ENCODE results near the gene BPI.
"Not testable (repeated sequence)": the region's sequence is repeated elsewhere in the genome, so short reads cannot be mapped to it uniquely, and the experiment has no call there.

BPI gene

DNA sequence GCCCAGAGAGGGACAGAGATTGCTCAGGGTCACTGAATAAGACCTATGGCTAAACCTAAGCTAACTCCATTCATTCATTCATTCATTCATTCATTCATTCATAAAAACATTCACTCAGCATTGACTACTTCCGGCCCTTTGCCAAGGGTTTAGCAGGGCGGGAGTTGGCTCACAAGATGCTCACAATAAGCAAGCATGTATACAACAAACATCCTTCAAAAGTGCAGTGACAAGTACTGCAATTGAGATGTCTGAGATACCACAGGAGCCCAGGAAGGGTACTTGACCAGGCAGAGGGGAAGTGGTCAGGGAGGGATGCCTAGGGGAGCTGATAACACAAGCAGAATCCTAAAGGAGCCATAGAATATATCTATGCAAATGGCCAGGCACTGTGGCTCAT lies 25.2 kb upstream of the BPI start:
- no peak for DNase-seq

DNA sequence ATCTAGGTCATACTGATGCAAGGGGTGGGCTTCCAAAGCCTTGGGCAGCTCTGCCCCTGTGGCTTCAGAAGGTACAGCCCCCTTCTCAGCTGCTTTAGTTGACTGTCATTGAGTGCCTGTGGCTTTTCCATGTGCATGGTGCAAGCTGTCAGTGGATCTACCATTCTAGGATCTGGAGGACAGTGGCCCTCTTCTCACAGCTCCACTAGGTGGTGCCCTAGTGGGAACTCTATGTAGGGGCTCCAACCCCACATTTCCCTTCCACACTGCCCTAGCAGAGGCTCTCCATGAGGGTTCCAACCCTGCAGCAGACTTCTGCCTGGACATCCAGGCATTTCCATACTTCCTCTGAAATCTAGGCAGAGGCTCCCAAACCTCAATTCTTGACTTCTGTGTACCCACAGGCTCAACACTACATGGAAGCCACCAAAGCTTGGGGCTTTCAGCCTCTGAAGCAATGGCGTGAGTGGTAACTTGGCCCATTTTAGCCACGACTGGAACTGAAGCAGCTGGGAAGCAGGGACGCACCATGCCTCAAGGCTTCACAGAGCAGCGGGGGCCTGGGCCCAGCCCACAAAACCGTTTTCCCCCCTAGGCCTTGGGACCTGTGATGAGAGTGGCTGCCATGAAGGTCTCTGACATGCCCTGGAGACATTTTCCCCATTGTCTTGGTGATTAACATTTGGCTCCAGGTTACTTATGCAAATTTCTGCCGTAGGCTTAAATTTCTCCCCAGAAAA lies 22.6 kb upstream of the BPI start:
- DNase-seq: not testable (repeated sequence)

DNA sequence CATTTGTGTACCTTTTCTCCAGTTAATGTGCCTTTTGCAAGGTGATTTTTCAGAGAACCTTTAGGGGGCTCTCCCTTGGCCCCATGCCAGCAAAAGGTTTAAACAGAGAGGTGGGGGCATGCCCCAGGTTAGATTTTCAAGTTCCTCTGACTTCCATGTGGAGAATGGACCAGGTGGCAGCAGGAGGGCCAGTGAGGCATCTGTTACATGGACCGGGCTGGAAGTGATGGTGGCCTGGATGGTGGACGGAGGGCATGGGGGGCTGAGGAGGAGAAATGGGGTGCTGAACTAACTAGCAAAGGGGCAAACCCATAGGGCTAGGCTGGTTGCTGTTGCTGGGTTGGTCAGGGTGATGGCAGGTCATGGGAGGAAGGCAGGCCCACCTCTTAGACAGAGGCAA lies 20.7 kb upstream of the BPI start:
- DNase-seq: no peak

DNA sequence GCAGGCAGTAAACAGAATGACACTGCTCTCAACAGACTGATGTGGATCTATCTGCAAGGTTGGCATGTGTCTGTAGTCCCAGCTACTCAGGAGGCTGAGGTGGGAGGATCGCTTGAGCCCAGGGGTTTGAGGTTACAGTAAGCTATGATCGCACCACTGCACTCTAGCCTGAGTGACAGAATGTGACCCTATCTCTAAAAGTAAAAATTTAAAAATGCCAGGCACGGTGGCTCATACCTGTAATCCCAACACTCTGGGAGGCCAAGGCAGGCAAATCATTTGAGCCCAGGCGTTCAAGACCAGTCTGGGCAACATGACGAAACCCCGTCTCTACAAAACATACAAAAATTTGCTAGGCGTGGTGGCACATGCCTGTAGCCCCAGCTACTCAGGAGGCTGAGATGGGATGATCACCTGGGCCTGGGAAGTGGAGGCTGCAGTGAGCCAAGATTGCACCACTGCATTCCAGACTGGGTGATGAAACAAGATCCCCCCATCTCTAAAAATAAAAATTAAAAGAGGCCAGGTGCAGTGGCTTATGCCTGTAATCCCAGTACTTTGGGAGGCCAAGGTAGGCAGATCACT lies 19.8 kb upstream of the BPI start:
- DNase-seq: not testable (repeated sequence)

DNA sequence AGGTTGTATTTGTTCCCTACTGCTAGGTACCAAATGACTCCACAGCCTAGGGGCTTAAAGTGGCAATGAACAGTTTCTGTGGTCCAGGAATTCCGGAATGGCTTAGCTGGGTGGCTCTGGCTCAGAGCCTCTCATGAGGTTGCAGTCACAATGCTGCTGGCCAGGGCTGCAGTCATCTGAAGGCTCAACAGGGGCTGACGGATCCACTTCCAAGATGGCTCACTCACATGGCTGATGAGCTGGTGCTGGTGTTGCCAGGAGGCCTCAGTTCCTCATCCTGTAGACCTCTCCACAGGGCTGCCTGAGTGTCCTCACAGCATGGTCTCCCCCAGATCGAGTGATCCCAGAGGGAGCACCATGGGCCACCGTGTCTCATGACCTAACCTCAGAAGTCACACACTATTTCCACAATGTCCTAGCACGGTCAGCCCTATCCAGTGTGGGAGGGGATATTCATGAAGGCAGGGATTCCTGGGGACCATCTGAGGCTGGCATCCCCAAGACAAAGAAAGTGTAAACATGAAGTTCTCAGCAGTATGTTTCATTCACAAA lies 19.0 kb upstream of the BPI start:
- DNase-seq: no peak

DNA sequence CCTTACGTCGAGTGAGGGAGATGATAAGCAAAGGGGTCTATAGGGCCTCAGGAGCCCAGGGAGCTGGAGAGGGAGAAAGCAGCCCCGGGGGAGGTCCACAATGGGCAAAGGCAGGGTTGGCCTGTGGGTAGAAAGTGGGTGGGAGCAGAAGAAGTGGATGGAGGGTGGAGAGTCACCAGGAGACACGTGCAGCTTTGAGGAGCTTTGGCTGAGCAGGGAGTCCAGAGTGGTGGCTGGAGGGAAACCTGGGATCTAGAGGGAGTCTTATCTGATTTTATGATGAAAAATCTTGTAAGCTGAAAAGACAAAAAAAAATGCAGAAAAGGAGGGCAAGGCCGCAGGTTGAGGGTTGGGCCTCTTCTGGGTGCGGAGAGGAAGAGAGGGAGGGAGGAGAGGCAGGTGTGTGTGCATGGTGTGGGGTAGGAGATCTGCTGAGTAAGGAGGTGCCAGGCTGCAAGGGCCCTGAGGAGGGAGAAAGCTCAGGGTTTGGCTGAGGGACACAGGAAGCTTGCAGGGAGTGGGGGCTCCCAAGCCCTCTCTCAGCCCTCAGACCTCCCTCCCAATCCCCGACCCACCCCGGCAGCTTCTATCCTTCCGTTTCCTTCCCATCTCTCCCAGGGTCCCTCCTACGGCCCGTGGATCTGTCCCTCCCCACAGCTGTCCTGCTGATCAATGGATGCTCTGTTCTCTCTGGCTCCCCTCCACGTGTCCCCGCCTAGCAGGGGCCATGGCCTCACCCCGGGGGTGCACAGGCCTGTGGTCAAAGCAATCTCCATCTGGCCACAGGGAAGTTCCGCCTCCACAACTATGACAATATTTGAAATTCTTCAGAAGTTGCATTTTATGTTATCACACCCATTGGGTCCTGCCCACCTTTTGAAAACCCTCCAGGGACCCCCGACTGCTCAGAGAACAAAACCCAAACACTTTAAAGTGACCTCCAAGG lies 17.1 kb upstream of the BPI start:
- no peak for DNase-seq

DNA sequence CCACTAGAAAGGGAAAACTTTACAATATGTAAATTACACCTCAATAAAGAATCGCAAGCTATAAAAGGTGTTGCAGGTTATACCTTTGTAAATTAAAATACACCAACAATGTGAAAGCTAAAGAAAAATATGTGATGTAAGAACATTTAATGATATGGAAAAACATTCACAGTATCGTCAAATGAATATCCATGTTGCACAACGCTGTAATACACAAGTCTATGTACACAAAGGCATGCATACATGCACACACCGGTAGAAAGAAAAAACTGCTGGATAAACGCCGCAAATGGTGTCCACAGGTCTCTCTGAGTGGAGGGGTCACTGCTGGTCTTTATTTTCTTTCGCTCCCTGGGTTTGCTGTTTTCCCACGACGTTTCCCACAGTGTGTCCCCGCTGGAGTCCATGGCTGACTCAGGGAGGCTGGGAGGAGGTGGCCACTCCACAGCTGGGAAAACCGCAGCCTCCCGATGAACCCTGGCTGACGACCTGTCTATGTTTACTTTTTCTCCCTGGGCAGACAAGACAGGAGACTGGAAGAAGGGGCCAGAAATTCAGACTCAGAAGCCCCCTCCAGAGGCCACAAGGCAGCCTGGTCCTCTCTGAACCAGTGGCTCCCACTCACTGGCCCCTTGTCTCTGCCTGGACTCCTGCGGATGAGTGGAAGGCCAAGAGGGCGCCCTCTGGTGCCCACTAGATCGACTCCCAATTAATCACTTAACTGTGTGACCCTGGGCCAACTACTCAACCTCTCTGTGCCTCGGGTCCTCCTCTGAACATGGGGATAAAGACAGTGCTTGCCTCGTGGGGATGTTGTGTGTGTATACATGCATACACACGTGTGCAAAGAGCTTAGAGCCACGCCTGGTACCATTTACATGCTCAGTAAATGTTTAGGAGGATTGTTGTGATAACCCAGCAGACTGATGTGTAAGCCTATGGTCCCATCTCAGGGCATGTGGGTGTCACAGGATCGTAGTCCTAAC lies 12.8 kb upstream of the BPI start:
- DNase-seq: no peak

DNA sequence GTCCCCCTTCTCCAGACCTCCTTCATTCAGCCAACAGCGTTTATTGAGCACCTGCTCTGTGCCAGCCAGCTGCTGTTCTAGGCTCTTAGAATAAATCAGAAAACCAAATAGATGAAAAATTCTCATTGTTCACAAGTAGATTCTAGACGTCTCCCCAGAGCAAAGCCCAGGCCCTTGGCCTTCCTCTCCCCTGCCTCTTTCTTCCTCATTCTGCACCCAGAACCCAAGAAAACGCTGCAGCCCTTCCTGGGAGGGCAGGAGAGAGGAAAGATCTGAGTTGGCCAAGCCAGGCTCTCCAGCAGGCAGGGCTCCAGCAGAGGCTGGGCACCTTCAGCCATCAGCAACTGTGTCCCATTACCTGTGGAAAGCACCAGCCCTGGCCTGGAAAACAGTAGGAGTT lies 12.0 kb upstream of the BPI start:
- no peak for DNase-seq

DNA sequence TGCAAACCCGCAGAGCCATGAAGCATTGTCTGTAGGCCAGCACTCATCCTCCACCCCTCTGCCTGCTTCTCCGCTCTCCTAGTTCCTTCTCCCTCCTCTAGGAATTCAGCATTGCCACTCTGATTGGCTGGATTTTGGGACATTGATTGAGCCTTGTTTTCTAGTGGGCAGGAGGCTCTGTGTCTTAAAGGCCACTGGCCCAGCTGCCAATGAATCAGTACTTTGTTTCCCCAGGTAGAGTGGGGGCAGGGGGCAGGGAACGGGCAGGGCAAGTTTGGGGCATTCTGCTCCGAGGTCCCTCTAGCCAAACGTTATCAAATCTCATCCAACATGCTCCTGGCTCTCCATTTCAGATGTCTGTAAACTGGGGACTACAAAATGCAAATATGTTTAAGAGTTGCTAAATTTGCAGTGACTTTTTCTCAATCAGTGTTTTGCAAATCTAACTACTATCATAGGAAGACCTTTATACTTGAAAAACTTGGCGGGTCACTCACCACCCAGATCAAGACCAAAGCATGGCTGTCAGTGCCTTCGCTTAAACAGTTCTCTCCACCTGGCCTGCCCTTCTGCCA lies 10.4 kb upstream of the BPI start:
- no peak for DNase-seq

DNA sequence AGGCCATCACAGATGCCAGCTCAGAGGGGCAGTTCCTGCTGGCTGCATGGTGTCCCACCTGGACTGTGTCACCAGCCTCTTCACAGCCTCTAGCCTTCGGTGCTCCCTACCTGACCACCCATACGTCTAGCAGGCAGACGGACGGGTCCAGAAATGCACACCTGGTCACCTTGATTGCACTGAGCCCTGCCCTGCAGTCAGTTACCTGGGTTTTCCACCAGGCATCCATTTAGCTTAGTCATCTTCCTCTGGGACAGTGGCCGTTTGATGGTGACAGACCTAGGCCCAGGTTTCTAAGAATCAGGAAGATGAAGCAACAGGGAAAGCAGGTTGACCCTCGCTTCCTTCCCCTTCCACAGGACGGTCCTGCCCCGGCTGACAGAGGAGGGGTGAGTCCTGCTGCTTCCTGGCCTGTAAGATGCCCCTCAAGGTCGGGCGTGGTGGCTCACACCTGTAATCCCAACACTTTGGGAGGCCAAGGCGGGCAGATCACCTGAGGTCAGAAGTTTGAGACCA lies 9.8 kb upstream of the BPI start:
- no peak for DNase-seq

DNA sequence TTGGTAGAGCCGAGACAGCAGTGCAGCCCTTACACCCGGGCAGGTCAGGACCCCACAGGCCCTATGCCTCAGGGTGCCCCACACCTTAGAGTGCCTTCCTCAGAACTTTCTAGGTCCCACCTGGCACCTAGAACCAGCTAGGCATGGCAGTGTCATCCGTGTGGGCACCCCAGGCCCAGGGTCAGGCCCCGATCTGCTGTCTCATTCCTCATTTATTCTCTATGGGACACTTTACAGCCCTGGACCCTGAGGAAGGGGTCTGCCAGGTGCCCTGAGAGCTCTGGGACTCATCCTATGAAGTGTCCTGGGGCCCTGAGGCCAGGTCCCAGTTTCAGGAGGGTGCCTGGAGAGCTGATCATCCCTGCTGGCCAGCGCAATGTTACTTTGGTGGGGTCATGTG lies 8.1 kb upstream of the BPI start:
- DNase-seq: no peak

DNA sequence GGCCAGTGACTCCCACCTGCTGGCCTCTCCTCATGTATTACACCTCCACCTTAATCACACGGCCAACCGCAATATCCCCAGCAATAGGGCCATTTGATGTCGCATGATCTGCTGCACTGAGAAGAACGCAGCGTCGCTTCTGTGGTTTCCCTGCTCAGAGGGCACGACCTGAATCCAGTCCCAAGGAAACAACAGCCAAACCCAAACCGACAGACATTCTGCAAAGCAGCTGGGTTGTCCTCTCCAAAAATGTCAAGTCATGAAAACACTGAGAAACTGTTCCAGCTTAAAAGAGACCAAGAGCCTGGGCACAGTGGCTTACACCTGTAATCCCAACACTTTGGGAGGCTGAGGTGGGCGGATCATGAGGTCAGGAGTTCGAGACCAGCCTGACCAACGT lies 7.5 kb upstream of the BPI start:
- no peak for DNase-seq

DNA sequence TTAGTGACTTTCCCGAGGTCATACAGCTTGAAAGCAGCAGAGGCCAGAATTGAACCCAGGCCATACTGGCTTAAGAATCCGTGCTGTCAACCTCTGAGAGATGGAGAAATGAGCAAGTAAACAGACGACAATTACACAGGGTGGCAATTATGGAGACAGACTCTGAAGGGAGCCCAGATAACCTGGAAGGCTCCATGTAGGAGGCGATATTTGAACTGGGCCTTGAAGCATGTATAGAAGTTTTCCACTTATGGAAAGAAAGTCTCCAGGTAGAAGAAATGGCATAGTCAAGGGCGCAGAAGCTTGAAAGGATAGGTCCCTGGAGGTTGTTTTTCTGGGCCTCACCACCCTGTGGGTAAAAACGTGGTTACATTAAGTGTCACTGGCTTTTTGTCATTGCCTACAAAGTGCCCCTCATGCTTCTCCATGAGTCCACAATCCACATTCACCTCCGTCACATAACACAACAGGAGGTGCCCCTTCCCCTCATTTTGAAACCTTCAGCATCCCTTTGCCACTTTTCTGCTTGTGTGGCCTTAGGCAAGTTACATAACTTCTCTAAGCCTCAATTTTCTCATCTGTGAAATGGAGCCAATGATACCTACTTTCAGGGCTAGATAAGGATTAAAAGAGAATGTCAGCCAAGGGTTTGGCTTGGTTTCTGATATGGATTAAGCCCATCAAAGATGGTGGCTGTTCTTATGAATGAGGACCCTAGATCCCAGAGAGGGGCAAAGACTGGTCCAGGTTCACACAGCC lies 5.9 kb upstream of the BPI start:
- no peak for DNase-seq

DNA sequence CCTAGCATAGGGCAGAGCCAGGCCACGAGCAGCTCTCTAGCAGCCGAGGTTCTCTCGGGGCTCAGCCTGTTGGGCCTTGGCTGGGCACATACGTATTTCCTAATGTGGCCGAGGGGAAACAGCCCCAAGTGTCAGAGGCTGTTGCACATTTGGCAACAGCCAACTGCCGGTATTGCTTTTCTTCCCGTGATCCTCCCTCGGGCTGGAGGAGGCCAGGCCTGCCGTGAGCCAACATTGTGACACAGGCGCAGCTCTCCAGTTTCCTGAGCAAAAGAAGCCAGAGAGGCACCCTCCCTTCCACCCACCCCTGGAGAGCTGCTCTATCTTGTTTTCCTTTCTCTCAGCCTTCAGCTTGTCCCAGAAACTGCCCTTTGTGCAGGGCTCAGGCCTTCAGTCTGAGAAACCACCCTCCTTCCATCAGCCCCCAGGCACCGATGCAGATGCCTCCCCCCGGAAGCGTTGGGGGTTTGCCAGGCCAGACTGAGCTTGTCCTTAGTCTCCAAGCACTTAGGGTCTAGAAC lies 5.1 kb upstream of the BPI start:
- no peak for DNase-seq

DNA sequence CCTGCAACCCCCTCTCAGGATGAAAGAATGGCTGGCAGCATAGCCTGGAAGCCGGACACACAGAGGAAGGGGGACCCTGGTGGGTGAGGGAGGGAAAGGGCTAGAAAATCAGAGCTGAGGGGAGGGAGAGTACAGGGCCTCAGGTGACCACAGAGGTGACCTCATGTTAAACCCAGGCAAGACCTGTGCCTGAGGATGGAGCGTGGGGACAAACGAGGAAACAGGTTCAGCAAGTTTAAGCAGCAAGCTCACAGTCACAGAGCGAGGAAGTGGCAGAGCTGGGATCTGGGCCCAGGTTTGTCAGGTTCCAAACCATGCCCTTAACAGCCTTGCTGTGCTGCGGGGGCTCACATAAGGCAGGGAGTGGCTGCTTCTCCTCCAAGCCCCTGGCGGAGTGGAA lies 4.0 kb upstream of the BPI start:
- no peak for DNase-seq

DNA sequence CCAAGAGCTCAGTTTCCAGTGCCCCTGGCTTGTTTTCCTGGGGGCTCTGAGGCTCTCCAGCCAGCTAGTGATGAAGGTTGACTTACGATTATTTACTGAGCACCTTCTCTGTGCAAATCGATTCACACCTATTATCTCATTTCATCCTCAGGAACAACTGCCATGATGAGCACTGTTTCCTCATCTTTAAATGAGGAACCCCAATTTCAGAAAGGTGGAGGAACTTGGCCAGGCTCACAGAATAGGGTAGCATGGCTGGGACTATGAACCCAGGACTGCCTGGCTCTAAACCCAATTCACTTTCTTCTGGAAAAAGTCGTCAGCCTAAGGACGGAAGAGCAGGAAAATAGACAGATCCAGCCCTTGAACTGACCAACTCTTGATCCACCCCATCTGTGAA lies 3.5 kb upstream of the BPI start:
- no peak for DNase-seq

DNA sequence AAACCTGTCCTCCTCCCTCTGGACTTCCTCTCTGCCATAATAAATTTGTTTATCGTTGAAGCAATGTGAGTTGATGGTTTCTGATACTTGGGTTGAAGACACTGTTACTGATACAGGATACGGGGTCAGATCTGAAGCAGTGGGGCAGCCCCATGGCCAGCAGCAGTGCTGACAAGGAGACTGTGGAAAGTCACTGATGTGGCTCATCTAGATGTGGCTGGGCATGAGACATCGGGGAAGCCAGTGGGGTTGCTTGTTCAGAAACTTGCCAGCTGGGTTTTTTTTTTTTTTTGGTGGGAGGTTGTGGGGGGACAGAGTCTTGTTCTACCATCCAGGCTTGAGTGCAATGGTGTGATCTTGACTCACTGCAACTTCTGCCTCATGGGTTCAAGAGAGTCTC lies 2.6 kb upstream of the BPI start:
- DNase-seq: no peak

DNA sequence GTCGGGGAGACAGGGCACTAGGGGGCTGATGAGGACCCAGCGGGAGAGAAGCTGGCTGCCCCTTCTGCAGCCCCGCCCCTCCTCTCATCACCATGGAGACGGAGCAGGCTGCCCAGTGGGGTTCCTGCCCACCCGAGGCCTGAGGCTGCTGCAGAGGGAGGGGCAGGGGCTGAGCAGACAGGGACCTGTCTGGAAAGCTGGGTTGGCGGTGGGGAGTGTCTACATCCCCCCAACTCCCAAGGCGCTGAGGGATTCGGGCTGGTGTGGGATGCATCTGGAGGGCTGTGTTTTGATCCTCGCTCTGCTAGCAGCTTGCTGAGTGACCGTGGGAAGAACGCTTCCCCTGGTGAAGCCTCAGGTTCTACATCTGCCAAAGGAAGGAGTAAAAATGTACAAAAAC lies 1.2 kb upstream of the BPI start:
- DNase-seq: no peak

DNA sequence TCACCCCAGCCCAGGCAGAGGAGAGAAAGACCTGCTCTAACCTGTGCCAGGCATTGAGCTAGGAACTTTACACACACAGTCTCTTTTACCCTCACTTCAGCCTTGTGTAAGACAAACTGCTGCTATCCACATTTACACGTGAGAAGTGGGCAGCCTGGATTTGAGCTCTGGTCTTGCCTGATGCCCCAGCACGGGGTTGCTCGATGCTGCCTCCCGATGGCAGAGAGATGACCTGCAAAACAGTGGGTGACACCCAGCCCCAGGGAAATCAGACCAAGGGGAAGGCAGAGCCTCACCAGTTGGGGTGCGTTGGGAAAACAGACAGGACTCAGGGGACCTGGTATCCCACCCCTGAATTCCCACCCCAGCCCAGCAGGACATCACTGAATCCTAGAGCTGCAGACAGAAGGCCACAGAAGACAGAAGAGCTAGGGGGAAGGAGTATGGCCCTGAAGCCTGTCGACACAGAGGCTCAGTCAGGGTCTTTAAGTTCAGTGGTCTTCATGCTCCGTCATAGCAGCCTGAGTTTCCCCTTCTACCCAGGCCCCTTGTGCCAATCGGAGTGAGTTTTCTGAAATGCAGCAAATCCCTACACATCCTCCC lies 990 bp downstream of the BPI start:
- DNase-seq: no peak

DNA sequence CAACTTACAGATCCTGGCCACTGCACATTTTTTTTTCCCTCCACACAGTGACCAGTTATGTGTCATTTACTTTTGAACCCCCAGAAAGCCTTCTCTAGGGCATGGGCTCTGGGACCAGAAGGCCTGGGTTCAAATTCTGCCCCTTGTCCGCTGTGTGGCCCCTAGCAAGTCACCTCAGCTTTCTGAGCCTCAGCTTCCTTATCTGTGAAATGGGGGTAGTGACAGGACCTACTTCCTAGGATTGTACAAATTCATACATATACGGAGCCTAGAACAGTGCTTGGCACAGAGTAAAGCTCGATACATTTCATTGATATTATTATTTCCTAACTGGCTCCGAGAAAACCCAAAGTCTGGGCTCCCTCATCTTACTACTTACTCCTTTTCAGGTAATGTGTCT lies 1.6 kb downstream of the BPI start:
- no peak for DNase-seq
